ENCODE measurements around the gene COMTD1. TPM values are rescaled to one million over a fixed set of nuclear protein-coding genes. Genes with fewer than 3 reads are reported as not detected.
A peak's percentile ranks its signal among the peaks of the same experiment; 100 is the strongest.

Gene COMTD1
- total and polyA plus RNA-seq, 12 donors = 2.0 to 137 (median 32.7) TPM

DNA sequence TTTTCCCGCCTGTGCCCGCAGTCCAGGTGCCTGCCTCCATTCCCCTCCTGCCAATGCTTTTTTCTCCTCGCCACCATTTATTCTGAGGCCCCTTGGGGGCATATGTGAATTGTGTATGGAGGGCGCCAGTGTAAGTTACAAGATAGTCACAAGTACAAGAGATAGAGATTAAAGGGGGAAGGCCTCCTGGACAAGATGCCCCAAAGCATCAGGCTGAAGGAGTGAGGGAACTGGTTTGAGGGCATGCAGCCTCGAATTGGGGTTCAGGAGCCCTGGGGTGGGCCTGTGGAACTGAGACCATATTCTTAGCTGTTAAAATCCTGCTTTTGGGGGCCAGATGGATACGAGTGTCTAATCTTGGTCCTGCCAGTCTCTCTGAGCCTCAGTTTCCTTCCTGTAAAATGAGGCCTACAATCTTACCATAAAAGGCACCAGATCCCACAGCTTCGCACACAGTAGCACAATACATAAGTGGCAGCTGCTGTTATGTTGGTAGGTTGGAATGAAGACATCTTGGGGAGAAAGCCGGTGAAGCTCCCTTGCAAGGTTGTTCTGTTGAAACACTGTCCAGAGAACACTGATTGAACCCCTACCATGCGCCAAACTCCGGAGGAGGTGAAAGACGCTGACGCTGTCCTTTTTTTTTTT lies 545 bp upstream of the COMTD1 start:
- no peak overlapping the region for H3K4me3 ChIP-seq
- no peaks in the 10 kb centered on the region for H3K9me3 ChIP-seq (replicated peaks in 1 of 3)
- WGBS, 4 donors = 46 to 60% (median 52%) methylated on average over 10 to 12 of the region's 12 CpGs
- DNase-seq = no peak
- peak overlapping the region in 1 of 5 donors; percentile 85 for H3K27ac ChIP-seq
- no peak for TF ChIP-seq POLR2A (IDR thresholded peaks at IDR 0.05)
- TF ChIP-seq, protein P1, sequence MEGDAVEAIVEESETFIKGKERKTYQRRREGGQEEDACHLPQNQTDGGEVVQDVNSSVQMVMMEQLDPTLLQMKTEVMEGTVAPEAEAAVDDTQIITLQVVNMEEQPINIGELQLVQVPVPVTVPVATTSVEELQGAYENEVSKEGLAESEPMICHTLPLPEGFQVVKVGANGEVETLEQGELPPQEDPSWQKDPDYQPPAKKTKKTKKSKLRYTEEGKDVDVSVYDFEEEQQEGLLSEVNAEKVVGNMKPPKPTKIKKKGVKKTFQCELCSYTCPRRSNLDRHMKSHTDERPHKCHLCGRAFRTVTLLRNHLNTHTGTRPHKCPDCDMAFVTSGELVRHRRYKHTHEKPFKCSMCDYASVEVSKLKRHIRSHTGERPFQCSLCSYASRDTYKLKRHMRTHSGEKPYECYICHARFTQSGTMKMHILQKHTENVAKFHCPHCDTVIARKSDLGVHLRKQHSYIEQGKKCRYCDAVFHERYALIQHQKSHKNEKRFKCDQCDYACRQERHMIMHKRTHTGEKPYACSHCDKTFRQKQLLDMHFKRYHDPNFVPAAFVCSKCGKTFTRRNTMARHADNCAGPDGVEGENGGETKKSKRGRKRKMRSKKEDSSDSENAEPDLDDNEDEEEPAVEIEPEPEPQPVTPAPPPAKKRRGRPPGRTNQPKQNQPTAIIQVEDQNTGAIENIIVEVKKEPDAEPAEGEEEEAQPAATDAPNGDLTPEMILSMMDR (IDR thresholded peaks at IDR 0.05) = peak in 1 of 6 experiments; percentile 48
- intact Hi-C loops (cut with DNase I) = loop anchor here (10.0 kb wide), 2 partner anchors 122 to 992 kb away; partner anchors contain the start of gene SAMD8 (in 1 of the 2)
- peaks cover 7 to 17% of the 10 kb centered on the region in 2 donors for H3K4me1 ChIP-seq (replicated peaks in 1 of 2)
- no peaks in the 10 kb centered on the region for H3K27me3 ChIP-seq
- peaks cover 0 to 11% of the 10 kb centered on the region in 2 donors for H3K36me3 ChIP-seq (replicated peaks in 1 of 2)

DNA sequence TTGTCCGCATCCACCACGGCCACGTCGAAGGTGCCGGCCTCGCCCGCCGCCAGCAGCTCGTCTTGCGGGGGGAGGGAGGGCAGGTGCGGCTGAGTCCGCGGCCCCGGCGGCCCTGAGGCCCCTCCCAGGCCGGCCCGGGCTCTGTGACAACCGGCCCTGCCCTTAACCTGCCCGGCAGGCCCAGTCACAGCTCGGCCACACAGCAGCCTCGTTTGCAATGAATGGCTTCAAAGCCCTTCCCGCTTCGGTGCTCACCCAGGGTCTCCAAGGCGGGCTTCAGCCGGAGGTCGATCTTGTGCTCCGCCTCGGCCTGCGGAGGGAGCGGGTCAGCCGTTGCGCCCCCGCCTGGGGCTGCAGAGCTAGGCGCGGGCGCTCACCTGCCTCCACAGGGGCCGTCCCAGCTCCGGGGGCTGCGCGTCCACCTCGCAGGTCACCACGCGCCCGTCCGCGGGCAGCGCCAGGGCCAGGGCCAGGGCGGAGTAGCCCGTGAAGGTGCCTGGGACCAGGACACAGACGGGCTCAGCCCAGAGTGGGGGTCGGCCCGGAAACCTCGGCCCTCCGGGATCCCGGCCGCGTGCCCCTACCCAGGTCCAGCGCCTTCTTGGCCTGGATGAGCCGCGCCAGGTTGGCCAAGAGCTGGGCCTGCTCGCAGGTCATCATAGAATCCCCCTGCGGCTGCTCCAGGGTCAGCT lies 928 bp downstream of the COMTD1 start:
- Histone ChIP-seq H3K27ac (peak overlapping the region; percentile 13 to 88 (median 63)), H3K9me3 (replicated peaks in 1 of 3) (no peaks in the 10 kb centered on the region), H3K27me3 (no peaks in the 10 kb centered on the region), H3K4me3 (peak overlapping the region; percentile 18 to 83 (median 52)), H3K36me3 (replicated peaks in 1 of 2) (peaks cover 0 to 23% of the 10 kb centered on the region in 2 donors), H3K4me1 (replicated peaks in 1 of 2) (peaks cover 7 to 23% of the 10 kb centered on the region in 2 donors)
- TF ChIP-seq POLR2A (IDR thresholded peaks at IDR 0.05) = no peak
- TF ChIP-seq, protein P1 (IDR thresholded peaks at IDR 0.05) = no peak
- intact Hi-C loops (cut with DNase I) = loop anchor here (5.0 to 10.0 kb wide), 4 partner anchors 48 to 990 kb away; partner anchors contain the start of gene SAMD8 (in 1 of the 2)
- WGBS, 4 donors = 0 to 1% (median 0%) methylated on average over 9 to 62 of the region's 62 CpGs; no CpG with 5 or more reads in 1 of the 4 donors
- DNase-seq = peak in 3 of 7 donors; percentile 41 to 65 (median 51)

DNA sequence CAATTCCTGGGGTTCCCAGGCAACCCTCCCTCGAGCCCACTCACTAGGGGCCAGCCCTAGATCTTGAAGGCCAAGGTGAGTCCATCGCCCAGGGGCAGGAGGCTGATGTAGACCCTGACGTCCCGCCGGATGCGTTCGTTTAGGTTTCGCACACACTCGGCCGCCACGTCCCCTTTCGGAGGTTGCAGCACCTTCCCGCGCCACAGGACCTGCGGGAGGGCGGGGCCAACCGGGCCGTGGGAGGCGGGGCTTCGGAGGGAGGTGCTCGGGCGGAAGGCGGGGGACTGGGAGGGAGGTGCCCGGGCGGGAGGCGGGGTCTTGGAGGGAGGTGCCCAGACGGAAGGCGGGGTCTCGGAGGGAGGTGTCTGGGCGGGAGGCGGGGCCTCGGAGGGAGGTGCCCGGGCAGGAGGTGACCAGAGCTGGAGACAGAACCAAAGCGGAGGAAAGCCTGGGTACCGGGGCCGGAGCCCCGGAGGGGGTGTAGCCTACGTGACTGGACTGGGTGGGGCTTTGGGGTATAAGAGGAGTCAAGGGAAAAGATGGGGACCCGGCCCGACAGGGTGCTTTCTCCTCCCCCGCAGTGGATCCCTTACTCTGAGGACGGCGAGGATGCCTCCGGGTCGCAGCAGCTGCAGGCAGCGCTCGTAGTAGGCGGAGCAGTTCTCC lies 1.6 kb downstream of the COMTD1 start:
- Histone ChIP-seq H3K36me3 (replicated peaks in 1 of 2) (peaks cover 0 to 30% of the 10 kb centered on the region in 2 donors), H3K9me3 (replicated peaks in 1 of 3) (no peaks in the 10 kb centered on the region), H3K27ac (peak overlapping the region; percentile 54 to 88 (median 72)), H3K27me3 (no peaks in the 10 kb centered on the region), H3K4me3 (peak overlapping the region in 2 of 4 donors; percentile 72 to 83), H3K4me1 (replicated peaks in 1 of 2) (peaks cover 7 to 25% of the 10 kb centered on the region in 2 donors)
- intact Hi-C loops (cut with DNase I) = loop anchor here (5.0 to 10.0 kb wide), 4 partner anchors 47 to 989 kb away; partner anchors contain the start of gene SAMD8 (in 1 of the 2)
- WGBS, 4 donors = 4 to 12% (median 5%) methylated on average over 26 to 48 of the region's 48 CpGs
- peak; percentile 26 to 50 for TF ChIP-seq POLR2A (IDR thresholded peaks at IDR 0.05)
- TF ChIP-seq, protein P1 (IDR thresholded peaks at IDR 0.05) = no peak
- DNase-seq = peak; percentile 93 to 97 (median 96)
